Measurements from ENCODE around the gene MPPE1.

The MPPE1 gene

GRCh38 chr18:11944252-11944651 is 36.1 kb upstream of the MPPE1 start:
- no peak for TF ChIP-seq CTCF (IDR thresholded peaks at IDR 0.05; ENCODE audit: low read depth, low read length, missing control alignments)
- DNase-seq (ENCODE audit: extremely low read depth, low read depth): no peak

GRCh38 chr18:11943551-11943950 is 35.4 kb upstream of the MPPE1 start:
- no peak for TF ChIP-seq CTCF (IDR thresholded peaks at IDR 0.05; ENCODE audit: low read depth, low read length, missing control alignments)
- no peak for DNase-seq (ENCODE audit: extremely low read depth, low read depth)
- H3K4me3 ChIP-seq (replicated peaks; ENCODE audit: low read depth, low read length): no peak overlapping the region

More at GRCh38 chr18:11944252-11944651, 36.1 kb upstream of the MPPE1 start:
- H3K4me3 ChIP-seq (replicated peaks; ENCODE audit: low read depth, low read length): no peak overlapping the region

- H3K4me3 ChIP-seq (replicated peaks; ENCODE audit: low read depth, low read length): no peak overlapping the region
- TF ChIP-seq CTCF (IDR thresholded peaks at IDR 0.05; ENCODE audit: low read depth, low read length, missing control alignments): no peak
Measured at GRCh38 chr18:11940956-11941355, 32.8 kb upstream of the MPPE1 start.

GRCh38 chr18:11937874-11938478 is 29.9 kb upstream of the MPPE1 start:
- DNase-seq (ENCODE audit: extremely low read depth, low read depth): no peak
- peak; percentile 69 for TF ChIP-seq CTCF (IDR thresholded peaks at IDR 0.05; ENCODE audit: low read depth, low read length, missing control alignments)

More at GRCh38 chr18:11940956-11941355, 32.8 kb upstream of the MPPE1 start:
- DNase-seq (ENCODE audit: extremely low read depth, low read depth): no peak

GRCh38 chr18:11932393-11932792 is 24.3 kb upstream of the MPPE1 start:
- H3K4me3 ChIP-seq (replicated peaks; ENCODE audit: low read depth, low read length): no peak overlapping the region
- no peak for DNase-seq (ENCODE audit: extremely low read depth, low read depth)
- TF ChIP-seq CTCF (IDR thresholded peaks at IDR 0.05; ENCODE audit: low read depth, low read length, missing control alignments): no peak

More at GRCh38 chr18:11937874-11938478, 29.9 kb upstream of the MPPE1 start:
- no peak overlapping the region for H3K4me3 ChIP-seq (replicated peaks; ENCODE audit: low read depth, low read length)

- no peak overlapping the region for H3K4me3 ChIP-seq (replicated peaks; ENCODE audit: low read depth, low read length)
- TF ChIP-seq CTCF (IDR thresholded peaks at IDR 0.05; ENCODE audit: low read depth, low read length, missing control alignments): no peak
- DNase-seq (ENCODE audit: extremely low read depth, low read depth): no peak
Measured at GRCh38 chr18:11927497-11927896, 19.4 kb upstream of the MPPE1 start.

Data from HFF-Myc (cell line).